GM18526 (cell line): ENCODE data around the gene PDIA6.

ENCODE experiments used
- POLR2A ChIP-seq: IDR thresholded peaks from 3 replicates; pipeline ENCODE4 v1.6.1; 2011; ENCODE audit not compliant: insufficient read length; ENCODE audit errors: extremely low read depth

The PDIA6 gene

GRCh38 chr2:10765914-10766313 lies 46.7 kb downstream of the PDIA6 start:
- TF ChIP-seq POLR2A: no peak

GRCh38 chr2:10765461-10765860 lies 47.1 kb downstream of the PDIA6 start:
- TF ChIP-seq POLR2A: no peak

- no peak for TF ChIP-seq POLR2A
Observed at GRCh38 chr2:10764896-10765295, 47.7 kb downstream of the PDIA6 start.

GRCh38 chr2:10764096-10764785 lies 48.3 kb downstream of the PDIA6 start:
- TF ChIP-seq POLR2A: no peak

- TF ChIP-seq POLR2A: no peak
Observed at GRCh38 chr2:10763461-10763800, 49.2 kb downstream of the PDIA6 start.

- no peak for TF ChIP-seq POLR2A
Observed at GRCh38 chr2:10762651-10763460, 49.7 kb downstream of the PDIA6 start.

- no peak for TF ChIP-seq POLR2A
Observed at GRCh38 chr2:10761591-10761990, 51.0 kb downstream of the PDIA6 start.

GRCh38 chr2:10760794-10761504 lies 51.6 kb downstream of the PDIA6 start:
- no peak for TF ChIP-seq POLR2A

- no peak for TF ChIP-seq POLR2A
Observed at GRCh38 chr2:10759151-10759714, 53.4 kb downstream of the PDIA6 start.

GRCh38 chr2:10757814-10758286 lies 54.7 kb downstream of the PDIA6 start:
- TF ChIP-seq POLR2A: no peak

GRCh38 chr2:10755621-10756020 lies 57.0 kb downstream of the PDIA6 start:
- TF ChIP-seq POLR2A: no peak

- TF ChIP-seq POLR2A: no peak
Observed at GRCh38 chr2:10753876-10754275, 58.7 kb downstream of the PDIA6 start.

- no peak for TF ChIP-seq POLR2A
Observed at GRCh38 chr2:10753156-10753555, 59.4 kb downstream of the PDIA6 start.

GRCh38 chr2:10752236-10752635 lies 60.3 kb downstream of the PDIA6 start:
- TF ChIP-seq POLR2A: no peak

GRCh38 chr2:10750610-10751009 lies 62.0 kb downstream of the PDIA6 start:
- TF ChIP-seq POLR2A: no peak

- TF ChIP-seq POLR2A: no peak
Observed at GRCh38 chr2:10742666-10743065, 69.9 kb downstream of the PDIA6 start.

GRCh38 chr2:10741139-10741538 lies 71.4 kb downstream of the PDIA6 start:
- no peak for TF ChIP-seq POLR2A
